ENCODE results near the gene GCNT2. TPM values are rescaled to one million over a fixed set of nuclear protein-coding genes. Genes with fewer than 3 reads are reported as not detected.

Gene GCNT2
- total RNA-seq, 1 experiment from 2014 or later, result 42.8 TPM

- in situ Hi-C loops (cut with HindIII; ENCODE audit: low pct_unique_long_range_greater_than_20kb, low sequenced_read_pairs), result no loop called here
- TF ChIP-seq CTCF (IDR thresholded peaks at IDR 0.05) (no peak), POLR2AphosphoS5 (IDR thresholded peaks at IDR 0.05; ENCODE audit: low read depth, low read length) (no peak), TCF7L2 (IDR thresholded peaks at IDR 0.05; ENCODE audit: low read depth, low read length) (no peak)
- TF ChIP-seq, protein P1, sequence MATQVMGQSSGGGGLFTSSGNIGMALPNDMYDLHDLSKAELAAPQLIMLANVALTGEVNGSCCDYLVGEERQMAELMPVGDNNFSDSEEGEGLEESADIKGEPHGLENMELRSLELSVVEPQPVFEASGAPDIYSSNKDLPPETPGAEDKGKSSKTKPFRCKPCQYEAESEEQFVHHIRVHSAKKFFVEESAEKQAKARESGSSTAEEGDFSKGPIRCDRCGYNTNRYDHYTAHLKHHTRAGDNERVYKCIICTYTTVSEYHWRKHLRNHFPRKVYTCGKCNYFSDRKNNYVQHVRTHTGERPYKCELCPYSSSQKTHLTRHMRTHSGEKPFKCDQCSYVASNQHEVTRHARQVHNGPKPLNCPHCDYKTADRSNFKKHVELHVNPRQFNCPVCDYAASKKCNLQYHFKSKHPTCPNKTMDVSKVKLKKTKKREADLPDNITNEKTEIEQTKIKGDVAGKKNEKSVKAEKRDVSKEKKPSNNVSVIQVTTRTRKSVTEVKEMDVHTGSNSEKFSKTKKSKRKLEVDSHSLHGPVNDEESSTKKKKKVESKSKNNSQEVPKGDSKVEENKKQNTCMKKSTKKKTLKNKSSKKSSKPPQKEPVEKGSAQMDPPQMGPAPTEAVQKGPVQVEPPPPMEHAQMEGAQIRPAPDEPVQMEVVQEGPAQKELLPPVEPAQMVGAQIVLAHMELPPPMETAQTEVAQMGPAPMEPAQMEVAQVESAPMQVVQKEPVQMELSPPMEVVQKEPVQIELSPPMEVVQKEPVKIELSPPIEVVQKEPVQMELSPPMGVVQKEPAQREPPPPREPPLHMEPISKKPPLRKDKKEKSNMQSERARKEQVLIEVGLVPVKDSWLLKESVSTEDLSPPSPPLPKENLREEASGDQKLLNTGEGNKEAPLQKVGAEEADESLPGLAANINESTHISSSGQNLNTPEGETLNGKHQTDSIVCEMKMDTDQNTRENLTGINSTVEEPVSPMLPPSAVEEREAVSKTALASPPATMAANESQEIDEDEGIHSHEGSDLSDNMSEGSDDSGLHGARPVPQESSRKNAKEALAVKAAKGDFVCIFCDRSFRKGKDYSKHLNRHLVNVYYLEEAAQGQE (IDR thresholded peaks at IDR 0.05; ENCODE audit: insufficient read depth in 1 of 2, low read depth in 2 of 2, low read length in 1 of 2), result no peak
- no TSS peak for BruUV-seq (replicated peaks)
- no peak for ATAC-seq
- ChIA-PET POLR2A (no interaction called here), CTCF (no interaction called here)
- Histone ChIP-seq H3K27me3 (ENCODE audit: control insufficient read depth, insufficient read depth, low read length) (no peaks in the 10 kb centered on the region), H3K4me1 (ENCODE audit: control insufficient read depth, insufficient read depth, low read length) (peaks cover 3% of the 10 kb centered on the region; the same call in 1 of the 2 replicates), H3K9me3 (ENCODE audit: control insufficient read depth, insufficient read depth, low read depth, low read length) (no peaks in the 10 kb centered on the region), H3K27ac (ENCODE audit: low read length) (no peak overlapping the region), H3K4me3 (ENCODE audit: low read depth in 2 of 2, low read length in 2 of 2) (no peak overlapping the region), H3K36me3 (ENCODE audit: control insufficient read depth, insufficient read depth, low read length) (peaks cover 3% of the 10 kb centered on the region; the same call in 1 of the 2 replicates)
- intact Hi-C loops (cut with micrococcal nuclease; ENCODE audit: unreplicated experiment), result no loop called here
- DNase-seq (ENCODE audit: low read depth, low spot score), result no peak
These were observed 36.8 kb downstream of the GCNT2 start for GRCh38 chr6:10557913-10558312.

- TF ChIP-seq TCF7L2 (IDR thresholded peaks at IDR 0.05; ENCODE audit: low read depth, low read length), result no peak
- TF ChIP-seq SIN3A (IDR thresholded peaks at IDR 0.05; ENCODE audit: borderline replicate concordance, insufficient read depth, low read depth, low read length), result no peak
- no peak for TF ChIP-seq POLR2AphosphoS5 (IDR thresholded peaks at IDR 0.05; ENCODE audit: low read depth, low read length)
- TF ChIP-seq, protein P1 (IDR thresholded peaks at IDR 0.05; ENCODE audit: insufficient read depth in 1 of 2, low read depth in 2 of 2, low read length in 1 of 2), result no peak
- no peak for TF ChIP-seq CTCF (IDR thresholded peaks at IDR 0.05)
- CTCF ChIA-PET, result no interaction called here
- Histone ChIP-seq H3K9me3 (ENCODE audit: control insufficient read depth, insufficient read depth, low read depth, low read length) (no peaks in the 10 kb centered on the region), H3K27me3 (ENCODE audit: control insufficient read depth, insufficient read depth, low read length) (no peaks in the 10 kb centered on the region), H3K4me3 (ENCODE audit: low read depth in 2 of 2, low read length in 2 of 2) (no peak overlapping the region), H3K4me1 (ENCODE audit: control insufficient read depth, insufficient read depth, low read length) (peaks cover 3% of the 10 kb centered on the region; the same call in 1 of the 2 replicates), H3K36me3 (ENCODE audit: control insufficient read depth, insufficient read depth, low read length) (peaks cover 3% of the 10 kb centered on the region; the same call in 1 of the 2 replicates), H3K27ac (ENCODE audit: low read length) (no peak overlapping the region)
- ATAC-seq (no peak), DNase-seq (ENCODE audit: low read depth, low spot score) (no peak)
- in situ Hi-C loops (cut with HindIII; ENCODE audit: low pct_unique_long_range_greater_than_20kb, low sequenced_read_pairs), result no loop called here
- TSS peak; percentile 3 for BruUV-seq (replicated peaks)
- intact Hi-C loops (cut with micrococcal nuclease; ENCODE audit: unreplicated experiment), result no loop called here
- POLR2A ChIA-PET, result no interaction called here
These were observed 37.4 kb downstream of the GCNT2 start for GRCh38 chr6:10558565-10558964.

Measured in Panc1 (cell line).